ENCODE results near the gene RBPMS2. TPM values are rescaled to one million over a fixed set of nuclear protein-coding genes. Genes with fewer than 3 reads are reported as not detected.

RBPMS2 gene
- total RNA-seq, 4 donors from 2014 or later, result 1.5 to 58.4 (median 6.4) TPM

- Histone ChIP-seq H3K36me3 (no peaks in the 10 kb centered on the region), H3K27ac (no peak overlapping the region), H3K9me3 (no peaks in the 10 kb centered on the region), H3K4me1 (peaks cover 0 to 8% of the 10 kb centered on the region in 2 donors), H3K4me3 (no peak overlapping the region), H3K27me3 (no peaks in the 10 kb centered on the region)
- TF ChIP-seq, protein P1, sequence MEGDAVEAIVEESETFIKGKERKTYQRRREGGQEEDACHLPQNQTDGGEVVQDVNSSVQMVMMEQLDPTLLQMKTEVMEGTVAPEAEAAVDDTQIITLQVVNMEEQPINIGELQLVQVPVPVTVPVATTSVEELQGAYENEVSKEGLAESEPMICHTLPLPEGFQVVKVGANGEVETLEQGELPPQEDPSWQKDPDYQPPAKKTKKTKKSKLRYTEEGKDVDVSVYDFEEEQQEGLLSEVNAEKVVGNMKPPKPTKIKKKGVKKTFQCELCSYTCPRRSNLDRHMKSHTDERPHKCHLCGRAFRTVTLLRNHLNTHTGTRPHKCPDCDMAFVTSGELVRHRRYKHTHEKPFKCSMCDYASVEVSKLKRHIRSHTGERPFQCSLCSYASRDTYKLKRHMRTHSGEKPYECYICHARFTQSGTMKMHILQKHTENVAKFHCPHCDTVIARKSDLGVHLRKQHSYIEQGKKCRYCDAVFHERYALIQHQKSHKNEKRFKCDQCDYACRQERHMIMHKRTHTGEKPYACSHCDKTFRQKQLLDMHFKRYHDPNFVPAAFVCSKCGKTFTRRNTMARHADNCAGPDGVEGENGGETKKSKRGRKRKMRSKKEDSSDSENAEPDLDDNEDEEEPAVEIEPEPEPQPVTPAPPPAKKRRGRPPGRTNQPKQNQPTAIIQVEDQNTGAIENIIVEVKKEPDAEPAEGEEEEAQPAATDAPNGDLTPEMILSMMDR (IDR thresholded peaks at IDR 0.05), result no peak
- no peak for TF ChIP-seq POLR2A (IDR thresholded peaks at IDR 0.05)
- no peak for DNase-seq
- intact Hi-C loops (cut with DNase I; ENCODE audit: low total_unique reads), result no loop called here
Observed at GRCh38 chr15:64780600-64781156, 5.3 kb upstream of the RBPMS2 start.

DNA sequence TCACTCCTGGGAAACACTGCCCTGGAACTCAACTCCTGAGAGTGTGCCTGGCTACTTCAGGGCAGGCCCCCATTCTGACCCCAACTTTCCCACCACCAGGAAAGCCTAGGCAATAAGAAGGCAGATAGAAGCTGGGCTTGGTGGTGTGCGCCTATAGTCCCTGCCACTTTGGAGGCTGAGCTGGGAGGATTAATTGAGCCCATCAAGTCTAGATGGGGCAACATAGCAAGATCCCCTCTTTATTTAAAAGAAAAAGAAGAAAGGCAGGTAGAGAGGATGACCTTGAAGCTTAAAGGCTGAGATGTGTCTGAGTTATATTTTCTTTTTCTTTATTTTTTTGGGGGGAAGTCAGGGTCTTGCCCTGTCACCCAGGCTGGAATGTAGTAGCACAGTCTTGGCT is 4.2 kb upstream of the RBPMS2 start:
- intact Hi-C loops (cut with DNase I; ENCODE audit: low total_unique reads), result no loop called here
- Histone ChIP-seq H3K27me3 (no peaks in the 10 kb centered on the region), H3K36me3 (no peaks in the 10 kb centered on the region), H3K4me3 (no peak overlapping the region), H3K4me1 (peaks cover 0 to 8% of the 10 kb centered on the region in 2 donors), H3K27ac (no peak overlapping the region), H3K9me3 (no peaks in the 10 kb centered on the region)
- no peak for DNase-seq
- TF ChIP-seq POLR2A (IDR thresholded peaks at IDR 0.05), result no peak
- TF ChIP-seq, protein P1 (IDR thresholded peaks at IDR 0.05), result no peak

DNA sequence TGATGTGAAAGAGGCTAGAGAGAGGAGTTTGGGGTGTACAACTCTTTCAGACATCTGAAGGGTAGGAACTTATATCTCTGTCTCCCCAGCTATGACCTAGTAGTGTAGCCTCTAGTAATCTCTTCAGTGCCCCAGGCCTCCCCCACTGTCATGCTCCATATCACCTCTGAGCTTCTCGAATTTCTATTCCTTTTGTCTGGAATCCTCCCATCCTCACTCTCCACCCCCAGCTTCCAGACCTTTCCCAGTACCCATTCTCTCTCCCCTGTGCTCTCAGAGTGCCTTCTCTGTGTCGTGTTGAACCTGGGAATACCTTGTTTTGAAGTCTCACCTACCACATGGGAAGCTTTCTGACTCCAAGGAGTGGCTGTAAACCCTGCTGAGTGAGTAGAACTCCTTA is 3.6 kb upstream of the RBPMS2 start:
- H3K9me3 ChIP-seq, result no peaks in the 10 kb centered on the region
- intact Hi-C loops (cut with DNase I; ENCODE audit: low total_unique reads), result no loop called here
- H3K4me1 ChIP-seq, result peaks cover 0 to 8% of the 10 kb centered on the region in 2 donors
- DNase-seq, result no peak
- no peaks in the 10 kb centered on the region for H3K27me3 ChIP-seq
- H3K36me3 ChIP-seq, result no peaks in the 10 kb centered on the region
- TF ChIP-seq, protein P1 (IDR thresholded peaks at IDR 0.05), result no peak
- TF ChIP-seq POLR2A (IDR thresholded peaks at IDR 0.05), result no peak
- H3K4me3 ChIP-seq, result no peak overlapping the region
- H3K27ac ChIP-seq, result no peak overlapping the region

GRCh38 chr15:64776402-64776786 is 1.0 kb upstream of the RBPMS2 start:
- H3K27me3 ChIP-seq, result no peaks in the 10 kb centered on the region
- H3K36me3 ChIP-seq, result no peaks in the 10 kb centered on the region
- peaks cover 0 to 8% of the 10 kb centered on the region in 2 donors for H3K4me1 ChIP-seq
- intact Hi-C loops (cut with DNase I; ENCODE audit: low total_unique reads), result no loop called here
- no peaks in the 10 kb centered on the region for H3K9me3 ChIP-seq
- peak overlapping the region; percentile 97 to 98 for H3K27ac ChIP-seq
- DNase-seq, result peak; percentile 31 to 43
- TF ChIP-seq, protein P1 (IDR thresholded peaks at IDR 0.05), result no peak
- peak overlapping the region; percentile 48 to 95 for H3K4me3 ChIP-seq

- no peaks in the 10 kb centered on the region for H3K36me3 ChIP-seq
- no peaks in the 10 kb centered on the region for H3K9me3 ChIP-seq
- peak overlapping the region; percentile 97 to 98 for H3K27ac ChIP-seq
- peaks cover 0 to 8% of the 10 kb centered on the region in 2 donors for H3K4me1 ChIP-seq
- DNase-seq, result peak; percentile 46 to 47
- intact Hi-C loops (cut with DNase I; ENCODE audit: low total_unique reads), result no loop called here
- TF ChIP-seq, protein P1 (IDR thresholded peaks at IDR 0.05), result no peak
- H3K4me3 ChIP-seq, result peak overlapping the region; percentile 41 to 95
- H3K27me3 ChIP-seq, result no peaks in the 10 kb centered on the region
Observed at GRCh38 chr15:64774629-64775493, 528 bp downstream of the RBPMS2 start.

All from uterus (tissue), 4 donors.